ENCODE data around the gene FUCA1. TPM values are rescaled to one million over a fixed set of nuclear protein-coding genes. Genes with fewer than 3 reads are reported as not detected.
"Not testable (repeated sequence)": the region's sequence is repeated elsewhere in the genome, so short reads cannot be mapped to it uniquely, and the experiment has no call there.

The FUCA1 gene
- polyA plus RNA-seq, 1 donor from 2014 or later: 14.7 TPM

DNA sequence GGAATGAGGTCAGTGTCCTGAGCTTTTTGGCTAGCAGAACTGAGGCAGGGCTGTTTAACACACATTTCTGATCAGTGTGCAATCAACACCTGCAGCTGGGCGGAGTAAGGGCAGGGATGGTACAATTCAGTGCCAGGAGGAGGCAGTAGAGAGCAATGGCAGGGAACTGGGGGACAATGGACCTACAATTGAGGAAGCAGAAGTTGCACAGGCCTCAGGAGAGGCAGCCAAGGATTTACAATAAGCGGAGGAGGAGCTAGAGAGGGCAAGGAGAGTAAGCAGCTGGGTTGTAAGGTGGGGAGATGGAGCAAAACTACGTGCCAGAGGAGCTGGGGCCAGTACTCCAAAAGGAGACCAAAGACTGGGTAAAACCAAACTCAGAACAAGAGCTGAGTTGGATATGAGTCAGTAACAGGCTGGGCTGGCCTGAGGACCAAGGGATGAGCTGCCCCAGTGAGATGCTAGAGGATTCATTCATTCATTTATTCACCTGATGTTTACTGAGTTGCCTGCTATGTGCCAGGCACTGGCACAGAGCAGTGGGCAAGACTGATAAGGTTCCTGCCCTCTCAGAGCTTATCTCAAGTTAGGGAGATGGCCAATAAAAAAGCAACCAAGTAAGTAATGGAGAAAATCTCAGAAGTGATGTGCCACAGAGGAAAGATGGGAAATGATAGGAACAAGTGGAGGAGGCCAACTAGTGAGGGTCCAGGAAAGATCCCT lies 57.1 kb downstream of the FUCA1 start:
- H3K36me3 Mint-ChIP-seq: peaks cover 2% of the 10 kb centered on the region
- H3K27me3 Mint-ChIP-seq: no peaks in the 10 kb centered on the region
- H3K9me3 Mint-ChIP-seq: no peaks in the 10 kb centered on the region
- peaks cover 15 to 25% (median 22%) of the 10 kb centered on the region in 3 donors for H3K4me1 Mint-ChIP-seq
- peak overlapping the region in 1 of 4 donors; percentile 6 for H3K4me3 Mint-ChIP-seq
- H3K27ac Mint-ChIP-seq: peak overlapping the region; percentile 10 to 41 (median 31)

DNA sequence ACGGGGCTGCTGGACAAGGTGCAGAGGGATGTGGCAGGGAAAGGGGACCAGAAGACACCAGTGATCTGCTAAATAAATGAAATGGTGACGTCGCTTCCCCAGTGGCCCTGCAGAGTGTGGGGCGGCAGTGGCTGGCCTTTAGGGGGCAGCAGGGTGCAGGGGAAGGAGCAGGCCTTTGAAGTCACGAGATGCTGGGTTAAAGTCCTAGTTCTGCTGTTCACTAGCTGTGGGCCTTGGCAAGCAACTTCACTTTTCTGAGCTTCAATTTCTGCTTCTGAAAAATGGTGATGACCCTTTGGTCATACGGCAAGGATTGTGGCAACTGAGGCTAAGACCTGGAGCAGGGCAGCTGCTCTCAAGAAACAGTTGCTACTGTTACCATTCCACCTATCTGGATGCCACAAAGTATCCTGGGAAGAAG lies 58.3 kb downstream of the FUCA1 start:
- Mint-ChIP-seq H3K36me3 (peaks cover 2% of the 10 kb centered on the region), H3K4me3 (peak overlapping the region in 1 of 4 donors; percentile 15), H3K9me3 (no peaks in the 10 kb centered on the region), H3K27me3 (no peaks in the 10 kb centered on the region), H3K4me1 (peaks cover 15 to 26% (median 25%) of the 10 kb centered on the region in 3 donors), H3K27ac (peak overlapping the region; percentile 57 to 86 (median 61))

DNA sequence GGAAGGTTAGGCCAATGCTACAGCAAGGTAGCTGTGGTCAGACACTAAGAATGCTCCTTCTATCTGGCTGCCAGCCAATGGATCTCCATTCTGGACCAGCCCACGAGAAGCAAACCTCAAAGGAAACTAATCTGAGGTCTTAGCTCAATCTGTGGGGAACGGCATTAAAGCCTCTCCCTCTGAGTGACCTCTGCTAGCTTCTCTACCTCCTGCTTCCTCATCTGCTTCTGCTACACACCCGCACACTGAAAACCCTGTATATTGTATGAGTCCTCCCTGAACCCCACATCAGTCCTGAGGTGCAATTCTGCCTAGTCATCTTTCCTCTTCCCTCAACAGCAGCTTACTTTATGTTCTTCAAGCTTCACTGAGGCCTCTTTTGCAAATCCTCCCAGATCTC lies 60.6 kb downstream of the FUCA1 start:
- peak overlapping the region in 1 of 4 donors; percentile 12 for H3K4me3 Mint-ChIP-seq
- H3K9me3 Mint-ChIP-seq: no peaks in the 10 kb centered on the region
- no peak overlapping the region for H3K27ac Mint-ChIP-seq
- H3K27me3 Mint-ChIP-seq: no peaks in the 10 kb centered on the region
- peaks cover 15 to 24% (median 23%) of the 10 kb centered on the region in 3 donors for H3K4me1 Mint-ChIP-seq
- H3K36me3 Mint-ChIP-seq: peaks cover 1% of the 10 kb centered on the region

DNA sequence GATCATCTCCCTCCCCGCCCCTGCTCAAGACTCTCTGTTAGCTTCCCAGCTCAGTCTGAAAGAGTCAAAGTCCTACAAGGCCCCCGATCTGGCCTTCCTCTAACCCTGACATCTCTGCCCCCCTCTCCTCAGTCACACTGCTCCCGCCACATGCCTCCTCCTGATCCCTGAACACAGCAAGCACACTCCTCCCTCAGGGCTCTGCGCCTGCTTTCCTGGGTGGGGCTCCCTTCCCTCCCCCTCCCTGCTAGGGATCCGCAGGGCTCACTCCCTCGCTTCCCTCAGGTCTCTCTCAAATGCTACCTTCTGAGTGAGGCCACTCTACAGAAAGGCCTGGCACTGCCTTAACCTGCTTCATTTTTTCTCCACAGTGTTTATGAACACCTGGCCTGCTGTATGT lies 61.8 kb downstream of the FUCA1 start:
- Mint-ChIP-seq H3K4me1 (peaks cover 11 to 20% (median 18%) of the 10 kb centered on the region in 3 donors), H3K36me3 (peaks cover 1% of the 10 kb centered on the region), H3K27me3 (no peaks in the 10 kb centered on the region), H3K9me3 (no peaks in the 10 kb centered on the region), H3K4me3 (peak overlapping the region in 1 of 4 donors; percentile 34), H3K27ac (no peak overlapping the region)

DNA sequence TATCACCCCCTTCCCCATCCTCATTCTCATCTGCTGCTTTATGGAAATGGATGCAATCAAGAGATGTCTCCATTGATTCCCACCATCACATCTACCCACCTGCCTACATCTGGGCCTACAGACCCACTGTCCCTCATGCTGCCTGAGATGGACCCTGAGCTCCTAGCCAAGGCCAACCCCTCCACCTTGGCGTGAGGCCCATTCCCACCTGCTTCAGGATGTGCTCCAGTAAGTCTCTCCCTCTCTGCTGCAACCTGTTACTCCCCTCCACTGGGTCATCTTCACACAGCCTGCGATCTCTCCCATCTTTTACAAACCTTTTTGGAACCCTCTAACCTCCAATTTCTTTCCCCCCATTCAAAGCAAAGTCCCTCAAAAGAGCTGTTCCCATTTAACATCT lies 63.1 kb downstream of the FUCA1 start:
- Mint-ChIP-seq H3K36me3 (peaks cover 1% of the 10 kb centered on the region), H3K27ac (peak overlapping the region in 2 of 3 donors; percentile 20 to 22), H3K4me3 (peak overlapping the region in 1 of 4 donors; percentile 13), H3K9me3 (no peaks in the 10 kb centered on the region), H3K4me1 (peaks cover 7 to 12% (median 9%) of the 10 kb centered on the region in 3 donors), H3K27me3 (no peaks in the 10 kb centered on the region)

DNA sequence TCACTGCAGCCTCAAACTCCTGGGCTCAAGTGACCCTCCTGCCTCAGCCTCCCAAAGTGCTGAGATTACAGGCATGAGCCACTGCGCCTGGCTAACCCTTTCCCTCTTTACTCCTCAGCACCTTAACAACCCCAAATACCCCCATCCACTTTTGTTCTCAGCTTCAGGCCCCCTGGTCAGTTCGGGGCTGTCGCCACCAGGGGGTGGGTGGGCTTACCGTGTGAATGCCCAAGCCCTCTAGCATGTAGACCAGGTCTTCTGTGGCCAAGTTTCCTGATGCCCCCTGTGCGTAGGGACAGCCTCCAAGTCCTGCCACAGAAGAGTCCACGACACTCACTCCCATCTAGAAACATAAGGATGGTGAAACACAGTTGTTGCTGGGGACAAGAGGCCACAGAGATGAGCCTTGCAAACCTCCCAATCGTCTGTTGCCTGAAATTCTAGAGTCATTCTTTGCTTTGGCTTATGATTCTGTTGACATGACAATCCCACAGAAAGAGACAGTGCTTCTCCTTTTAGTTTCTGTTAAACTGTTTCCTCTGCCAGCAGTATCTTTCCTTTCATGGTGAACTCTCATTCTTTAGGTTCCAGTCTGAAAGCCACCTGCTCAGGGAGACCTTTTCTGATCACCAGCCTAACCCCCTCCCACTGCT lies 63.8 kb downstream of the FUCA1 start:
- H3K27ac Mint-ChIP-seq: peak overlapping the region in 2 of 3 donors; percentile 20 to 85
- peaks cover 4 to 9% (median 9%) of the 10 kb centered on the region in 3 donors for H3K4me1 Mint-ChIP-seq
- no peaks in the 10 kb centered on the region for H3K27me3 Mint-ChIP-seq
- peaks cover 1% of the 10 kb centered on the region for H3K36me3 Mint-ChIP-seq
- H3K9me3 Mint-ChIP-seq: no peaks in the 10 kb centered on the region
- peak overlapping the region in 2 of 4 donors; percentile 5 to 13 for H3K4me3 Mint-ChIP-seq

DNA sequence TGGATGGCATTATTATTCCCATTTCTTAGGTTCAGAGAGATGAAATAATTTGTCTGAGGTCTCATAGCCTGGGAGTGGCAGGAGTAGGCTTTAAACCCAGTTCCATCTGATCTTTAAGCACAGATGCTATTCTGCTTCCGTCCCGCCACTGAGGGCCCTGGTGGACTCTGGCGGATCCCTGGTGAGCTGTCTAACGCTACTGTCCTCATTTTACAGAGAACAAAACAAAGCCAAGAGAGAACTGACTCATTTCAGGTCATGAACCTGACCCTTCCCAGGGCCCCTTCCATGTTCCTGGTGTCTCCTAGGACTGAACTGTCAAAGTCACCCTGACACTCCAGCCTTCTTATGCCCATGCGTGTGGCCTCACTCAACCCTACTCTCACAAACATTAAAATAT lies 64.4 kb downstream of the FUCA1 start:
- no peaks in the 10 kb centered on the region for H3K9me3 Mint-ChIP-seq
- H3K36me3 Mint-ChIP-seq: peaks cover 1% of the 10 kb centered on the region
- H3K27ac Mint-ChIP-seq: peak overlapping the region in 1 of 3 donors; percentile 85
- peak overlapping the region in 1 of 4 donors; percentile 13 for H3K4me3 Mint-ChIP-seq
- H3K27me3 Mint-ChIP-seq: no peaks in the 10 kb centered on the region
- H3K4me1 Mint-ChIP-seq: peaks cover 4 to 9% (median 9%) of the 10 kb centered on the region in 3 donors

DNA sequence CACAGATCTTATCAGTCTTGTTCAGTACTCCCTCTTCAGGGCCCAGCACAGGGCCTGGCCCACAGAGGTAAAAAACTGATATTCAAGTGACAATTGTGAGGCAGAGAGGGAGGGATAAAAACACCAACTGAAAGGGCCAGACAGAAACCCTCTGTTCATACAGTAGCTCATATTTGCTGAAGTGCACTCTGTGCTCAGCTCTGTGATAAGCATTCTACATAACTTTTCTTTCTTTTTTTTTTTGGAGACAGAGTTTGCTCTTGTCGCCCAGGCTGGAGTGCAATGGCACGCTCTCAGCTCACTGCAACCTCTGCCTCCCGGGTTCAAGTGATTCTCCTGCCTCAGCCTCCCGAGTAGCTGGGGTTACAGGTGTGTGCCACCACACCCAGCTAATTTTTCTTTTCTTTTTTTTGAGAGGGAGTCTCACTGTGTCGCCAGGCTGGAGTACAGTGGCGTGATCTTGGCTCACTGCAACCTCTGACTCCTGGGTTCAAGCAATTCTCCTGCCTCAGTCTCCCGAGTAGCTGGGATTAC lies 65.2 kb downstream of the FUCA1 start:
- H3K9me3 Mint-ChIP-seq, H3K4me1 Mint-ChIP-seq, H3K36me3 Mint-ChIP-seq, H3K27me3 Mint-ChIP-seq: not testable (repeated sequence)
- peak overlapping the region in 1 of 3 donors; percentile 85 for H3K27ac Mint-ChIP-seq
- H3K4me3 Mint-ChIP-seq: peak overlapping the region in 2 of 4 donors; percentile 69 to 74

DNA sequence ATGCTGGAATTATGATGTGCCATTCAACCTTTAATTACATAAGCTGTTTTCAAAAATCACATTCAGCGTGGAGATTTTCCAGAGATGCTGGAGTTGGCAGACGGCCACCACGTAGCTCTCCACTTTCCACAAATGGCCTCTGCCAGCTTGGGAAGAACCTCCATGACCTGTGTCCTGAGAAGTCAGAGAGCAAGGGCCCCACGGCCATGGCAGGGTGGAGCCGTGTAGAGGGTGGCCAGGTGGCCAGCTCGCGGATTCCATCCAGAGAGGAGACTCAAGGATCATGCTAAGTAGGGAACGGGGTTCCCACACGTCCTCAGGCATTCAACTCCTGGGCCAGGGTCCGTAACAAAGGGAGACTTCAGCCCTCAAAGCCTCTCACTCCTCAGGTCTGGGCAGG lies 66.2 kb downstream of the FUCA1 start:
- H3K27me3 Mint-ChIP-seq: no peaks in the 10 kb centered on the region
- peak overlapping the region in 1 of 3 donors; percentile 88 for H3K27ac Mint-ChIP-seq
- no peaks in the 10 kb centered on the region for H3K9me3 Mint-ChIP-seq
- H3K4me3 Mint-ChIP-seq: peak overlapping the region in 3 of 4 donors; percentile 57 to 85 (median 69)
- peaks cover 4 to 9% (median 9%) of the 10 kb centered on the region in 3 donors for H3K4me1 Mint-ChIP-seq
- peaks cover 1% of the 10 kb centered on the region for H3K36me3 Mint-ChIP-seq

DNA sequence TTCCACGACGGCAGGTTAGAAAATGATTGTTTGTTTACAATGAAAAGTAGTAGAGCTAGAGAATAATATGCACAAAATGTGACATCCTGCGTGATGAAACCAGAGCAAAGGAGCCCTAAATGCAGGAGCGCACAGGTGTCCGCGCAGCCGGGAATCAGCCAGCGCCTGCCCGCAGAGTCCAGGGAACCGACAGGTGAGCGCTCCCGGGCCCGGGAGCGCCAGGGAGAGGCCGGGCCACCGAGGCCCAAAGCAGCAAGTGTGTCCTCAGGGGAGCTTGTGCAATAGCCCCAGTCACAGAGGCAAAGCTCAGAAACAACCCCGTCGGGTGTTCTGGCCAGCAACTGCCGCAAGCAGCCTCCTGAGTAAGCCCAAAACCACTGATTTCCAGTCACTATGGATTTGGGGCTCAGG lies 66.7 kb downstream of the FUCA1 start:
- Mint-ChIP-seq H3K4me3 (peak overlapping the region; percentile 85 to 98 (median 94)), H3K27me3 (no peaks in the 10 kb centered on the region), H3K27ac (peak overlapping the region in 2 of 3 donors; percentile 88 to 92), H3K36me3 (peaks cover 1% of the 10 kb centered on the region), H3K4me1 (peaks cover 4 to 9% (median 9%) of the 10 kb centered on the region in 3 donors), H3K9me3 (no peaks in the 10 kb centered on the region)

DNA sequence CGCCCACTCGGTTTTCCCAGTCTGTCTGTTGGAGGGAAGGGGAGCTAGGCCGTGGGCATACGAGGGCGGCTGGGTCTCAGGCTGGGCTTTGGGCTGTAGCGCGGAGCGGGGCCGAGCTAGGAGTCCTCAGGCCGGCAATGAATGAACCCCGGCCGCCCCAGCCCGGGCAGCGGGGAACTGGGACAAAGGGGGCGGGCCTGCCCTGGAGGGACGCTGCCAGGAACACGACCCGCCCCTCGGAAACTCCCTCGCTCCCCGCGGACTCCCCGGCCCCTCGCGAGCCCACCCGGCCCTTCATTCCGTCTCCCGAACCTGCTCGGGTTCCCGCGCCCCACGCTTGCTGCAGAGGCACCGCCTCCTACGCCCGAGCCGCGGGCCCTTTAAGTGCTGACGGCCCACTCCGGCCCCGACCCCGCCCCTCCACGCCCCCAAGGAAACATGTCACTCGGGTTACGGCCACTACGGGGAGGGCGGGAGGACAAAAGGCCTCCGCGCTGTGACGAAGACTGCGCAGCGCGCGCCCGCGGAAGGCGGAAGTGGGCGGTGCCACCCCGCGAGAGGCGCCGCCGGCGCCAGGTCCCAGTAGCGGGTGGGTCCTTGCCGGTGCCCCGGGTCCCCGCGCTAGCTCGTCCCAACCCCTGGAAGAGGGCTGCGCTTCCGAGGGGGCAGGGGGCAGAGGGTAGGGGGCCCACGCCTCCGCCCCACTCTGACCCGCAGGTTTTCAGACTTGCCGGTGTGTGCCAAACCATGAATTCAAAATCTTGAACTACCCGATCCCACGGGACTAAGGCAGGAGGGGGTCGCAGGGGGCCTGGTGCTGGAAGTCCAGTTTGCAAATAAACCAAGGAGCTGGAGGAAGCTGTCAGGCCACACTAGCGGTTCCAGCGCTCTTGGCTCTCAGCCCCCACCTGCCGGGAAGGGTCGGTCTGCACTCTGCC lies 67.4 kb downstream of the FUCA1 start, which contains the start of gene GALE:
Gene GALE (minus strand): TSS at position 355 of the 938 bp plus-strand sequence. CDS start 1,747 bp downstream, outside the sequence.
- no peaks in the 10 kb centered on the region for H3K27me3 Mint-ChIP-seq
- H3K9me3 Mint-ChIP-seq: no peaks in the 10 kb centered on the region
- H3K4me1 Mint-ChIP-seq: peaks cover 4 to 9% (median 9%) of the 10 kb centered on the region in 3 donors
- H3K4me3 Mint-ChIP-seq: peak within 1 kb of the TSS; percentile 85 to 98 (median 94)
- H3K27ac Mint-ChIP-seq: peak within 1 kb of the TSS; percentile 84 to 92 (median 88)
- H3K36me3 Mint-ChIP-seq: peaks cover 1% of the 10 kb centered on the region

DNA sequence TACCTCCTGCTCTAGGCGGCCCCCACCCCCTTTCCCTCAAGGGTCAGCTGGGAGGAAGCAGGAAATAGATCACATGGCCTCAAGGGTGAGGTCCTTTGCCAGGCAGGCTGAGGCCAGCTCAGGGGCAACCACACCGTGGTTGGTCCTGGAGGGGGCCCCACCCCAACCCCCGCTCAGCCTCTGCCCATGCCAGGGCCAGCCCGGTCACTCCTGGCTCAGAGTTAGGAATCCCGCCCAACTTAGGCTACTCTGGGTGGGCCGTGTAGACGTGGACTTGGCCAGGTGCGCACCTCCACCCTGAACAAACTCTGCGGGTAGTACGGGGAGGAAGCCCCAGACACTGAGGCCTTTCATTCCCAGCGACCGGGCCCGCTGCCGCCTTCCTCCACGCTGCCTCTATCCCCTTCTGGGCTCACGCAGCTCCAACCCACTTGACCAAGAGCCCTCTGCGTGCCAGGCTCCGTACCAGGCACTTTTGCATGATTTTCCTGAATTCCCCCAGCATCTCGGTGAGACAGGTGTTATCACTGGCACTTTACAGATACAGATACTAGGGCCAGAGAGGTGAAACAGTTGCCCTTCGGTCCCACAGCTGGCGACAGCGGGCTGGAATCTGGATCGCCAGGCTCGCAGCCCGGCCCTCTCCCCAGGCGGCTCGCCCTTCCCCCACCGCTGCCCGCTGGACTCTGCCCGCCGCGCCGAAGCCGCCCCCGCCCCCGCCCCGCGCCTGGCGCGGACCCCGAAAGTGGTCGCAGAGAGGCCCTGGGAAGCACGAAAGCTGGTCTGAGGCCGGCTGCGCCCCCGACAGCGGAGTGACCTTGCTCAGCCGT lies 68.3 kb downstream of the FUCA1 start:
- Mint-ChIP-seq H3K36me3 (peaks cover 1% of the 10 kb centered on the region), H3K27me3 (no peaks in the 10 kb centered on the region), H3K4me3 (peak overlapping the region; percentile 85 to 98 (median 94)), H3K4me1 (peaks cover 3 to 9% (median 6%) of the 10 kb centered on the region in 3 donors), H3K9me3 (no peaks in the 10 kb centered on the region), H3K27ac (peak overlapping the region; percentile 67 to 88 (median 84))

DNA sequence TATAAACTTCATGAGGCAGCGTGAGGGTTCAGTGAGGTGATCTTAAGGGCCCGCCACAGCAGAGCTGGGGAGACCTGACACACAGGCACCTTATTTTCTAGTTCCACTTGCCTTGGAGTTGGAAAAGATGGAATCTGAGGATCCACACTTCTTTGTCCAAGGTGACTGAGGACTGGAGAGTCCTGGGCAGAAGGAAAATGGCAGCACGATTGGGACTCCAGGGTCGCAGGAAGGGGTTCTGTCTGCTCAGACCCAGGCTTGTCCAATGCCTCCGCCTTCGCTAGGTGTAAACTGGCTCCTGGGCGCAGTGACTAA lies 68.9 kb downstream of the FUCA1 start:
- peaks cover 1% of the 10 kb centered on the region for H3K36me3 Mint-ChIP-seq
- no peaks in the 10 kb centered on the region for H3K27me3 Mint-ChIP-seq
- H3K9me3 Mint-ChIP-seq: no peaks in the 10 kb centered on the region
- H3K4me1 Mint-ChIP-seq: peaks cover 3 to 9% (median 6%) of the 10 kb centered on the region in 3 donors
- H3K4me3 Mint-ChIP-seq: peak overlapping the region in 3 of 4 donors; percentile 85 to 98 (median 91)
- H3K27ac Mint-ChIP-seq: peak overlapping the region in 2 of 3 donors; percentile 35 to 75

Data from IgD-negative memory B cell (primary cell).